Upper lobe of left lung (tissue), 6 donors: ENCODE measurements around the gene PRXL2A. TPM values are rescaled to one million over a fixed set of nuclear protein-coding genes. Genes with fewer than 3 reads are reported as not detected.

Source experiments
- ATAC-seq, 2 donors: fragments of 200-7000 bp; cut with Tn5 transposase; one replicate each; pipeline ENCODE4 v1.9.1; 2022; ENCODE audit warnings: mild to moderate bottlenecking in 2 of 2, moderate library complexity in 2 of 2; ENCODE audit not compliant: low FRiP score in 2 of 2
- DNase-seq, 2 donors: peaks; one replicate each; pipeline ENCODE4 v3.0.0-alpha.2; 2019 to 2020
- H3K27ac ChIP-seq, 4 donors: fragments of 200-600 bp; sonication (generic); one replicate each; pipeline ENCODE4 v1.5.1; 2016 to 2019
- H3K27me3 ChIP-seq, 4 donors: fragments of 200-600 bp; sonication (generic); one replicate each; pipeline ENCODE4 v1.5.1; 2017 to 2019
- H3K36me3 ChIP-seq, 4 donors: fragments of 200-600 bp; sonication (generic); one replicate each; pipeline ENCODE4 v1.5.1; 2016 to 2019
- H3K4me1 ChIP-seq, 4 donors: fragments of 200-600 bp; sonication (generic); one replicate each; pipeline ENCODE4 v1.5.1; 2018 to 2019
- H3K4me3 ChIP-seq, 4 donors: fragments of 200-600 bp; sonication (generic); one replicate each; pipeline ENCODE4 v1.5.1; 2017 to 2019; ENCODE audit warnings: mild to moderate bottlenecking in 2 of 4, moderate library complexity in 1 of 4
- H3K9me3 ChIP-seq, 4 donors: fragments of 200-600 bp; sonication (generic); one replicate each; pipeline ENCODE4 v1.5.1; 2018 to 2019
- EP300 ChIP-seq, 4 donors: sonication (generic); formaldehyde crosslinking; IDR thresholded peaks; one replicate each; pipeline ENCODE4 v1.5.1; 2017; ENCODE audit warnings: antibody characterized with exemption in 4 of 4, control low read depth in 2 of 4
- POLR2A ChIP-seq, 4 donors: fragments of 450-650 bp; IDR thresholded peaks; one replicate each; pipeline ENCODE4 v1.5.1; 2016 to 2017; ENCODE audit warnings: antibody characterized with exemption in 4 of 4, mild to moderate bottlenecking in 2 of 4
- POLR2AphosphoS5 ChIP-seq, 2 donors: sonication (generic); formaldehyde crosslinking; IDR thresholded peaks; one replicate each; pipeline ENCODE4 v1.5.1; 2017; ENCODE audit warnings: antibody characterized with exemption in 2 of 2
- WGBS, 2 donors: methylation state at CpG; one replicate each; pipeline ENCODE4 v1.1.5; 2017 to 2018; 5-methylcytosine and 5-hydroxymethylcytosine counted together
- total RNA-seq, 6 donors: library from RNA; depleted of rRNA in 4 of 6; stranded (reverse); fragments of >200 nt in 4 of 6; gene quantifications; one replicate each; pipeline versions ENCODE4 v1.1.0 to v1.2.1, GENCODE V29; 2016 to 2021
- TF ChIP-seq, protein P1 (sequence below), 6 experiments: fragments of 450-650 bp in 4 of 6; fragments of 200-600 bp in 2 of 6; sonication (generic) in 2 of 6; IDR thresholded peaks; one replicate each; pipeline ENCODE4 v1.5.1; 2016 to 2019; ENCODE audit warnings: antibody characterized with exemption in 6 of 6
- donor health status: DM: no; HTN: no; CAD: no; lungs with moderate emphysema.
- donor health status: DM: no; HTN: yes; CAD: no; lungs with severe emphysema.

The PRXL2A gene
- total RNA-seq, 6 donors from 2014 or later = 19.9 to 46.0 (median 33.2) TPM

DNA sequence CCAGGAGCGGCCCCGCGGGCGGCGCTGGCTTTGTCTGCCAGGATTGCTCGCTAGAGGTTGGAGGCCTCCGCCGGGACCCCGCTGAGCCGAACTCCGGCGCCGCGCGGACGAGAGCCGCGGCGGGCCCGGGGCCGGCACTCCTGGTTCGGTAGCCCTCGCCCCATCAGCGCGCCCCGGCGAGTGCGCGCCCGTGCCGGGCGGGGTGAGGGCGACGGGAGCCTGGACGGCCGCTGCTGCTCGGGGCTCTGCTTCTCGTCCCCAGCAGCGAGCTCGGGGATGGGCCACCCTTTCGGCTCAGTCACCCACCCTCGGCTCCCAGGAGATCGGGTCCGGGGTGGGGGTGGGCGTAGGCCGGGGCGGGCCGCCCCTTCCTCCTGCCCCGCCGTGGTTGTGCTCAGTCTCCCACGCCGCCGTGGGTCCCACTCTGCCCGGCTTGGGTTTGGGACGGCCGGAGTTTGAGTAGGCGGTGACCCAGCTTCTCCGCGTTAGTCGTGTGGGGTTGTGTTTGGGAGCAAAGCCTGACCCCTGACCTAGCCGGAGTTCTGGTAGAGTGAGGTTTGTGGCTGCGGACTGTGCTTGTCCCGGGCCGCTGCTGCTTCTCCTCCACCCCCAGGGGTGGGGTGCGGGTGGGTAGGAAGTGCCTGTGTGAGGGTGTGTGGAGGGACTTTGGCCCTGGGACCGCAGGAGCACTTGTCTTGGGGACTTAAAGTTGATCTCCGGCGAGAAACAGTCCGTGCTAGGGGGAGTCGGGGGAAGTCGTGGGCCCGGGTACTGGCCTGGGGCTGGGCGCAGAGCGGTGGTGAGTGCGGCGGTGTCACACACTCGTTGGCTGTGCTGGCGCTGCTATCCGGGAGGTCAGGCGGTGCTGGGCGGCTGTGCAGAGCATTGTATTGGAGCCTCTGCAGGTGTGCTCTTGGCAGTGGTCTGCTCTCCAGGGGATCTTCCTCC is 46.4 kb downstream of the PRXL2A start:
- ATAC-seq (peak; percentile 39 to 65), DNase-seq (peak; percentile 59 to 88)
- Histone ChIP-seq H3K4me3 (peak overlapping the region; percentile 87 to 98 (median 94)), H3K4me1 (peaks cover 51 to 61% (median 58%) of the 10 kb centered on the region in 4 donors), H3K27ac (peak overlapping the region; percentile 98 to 100 (median 99)), H3K27me3 (no peaks in the 10 kb centered on the region), H3K9me3 (no peaks in the 10 kb centered on the region), H3K36me3 (peaks cover 0 to 5% (median 0%) of the 10 kb centered on the region in 4 donors)
- 0 to 1% methylated on average over 40 to 43 of the region's 81 CpGs for WGBS, 2 donors
- no peak for TF ChIP-seq EP300 (IDR thresholded peaks at IDR 0.05)
- TF ChIP-seq, protein P1, sequence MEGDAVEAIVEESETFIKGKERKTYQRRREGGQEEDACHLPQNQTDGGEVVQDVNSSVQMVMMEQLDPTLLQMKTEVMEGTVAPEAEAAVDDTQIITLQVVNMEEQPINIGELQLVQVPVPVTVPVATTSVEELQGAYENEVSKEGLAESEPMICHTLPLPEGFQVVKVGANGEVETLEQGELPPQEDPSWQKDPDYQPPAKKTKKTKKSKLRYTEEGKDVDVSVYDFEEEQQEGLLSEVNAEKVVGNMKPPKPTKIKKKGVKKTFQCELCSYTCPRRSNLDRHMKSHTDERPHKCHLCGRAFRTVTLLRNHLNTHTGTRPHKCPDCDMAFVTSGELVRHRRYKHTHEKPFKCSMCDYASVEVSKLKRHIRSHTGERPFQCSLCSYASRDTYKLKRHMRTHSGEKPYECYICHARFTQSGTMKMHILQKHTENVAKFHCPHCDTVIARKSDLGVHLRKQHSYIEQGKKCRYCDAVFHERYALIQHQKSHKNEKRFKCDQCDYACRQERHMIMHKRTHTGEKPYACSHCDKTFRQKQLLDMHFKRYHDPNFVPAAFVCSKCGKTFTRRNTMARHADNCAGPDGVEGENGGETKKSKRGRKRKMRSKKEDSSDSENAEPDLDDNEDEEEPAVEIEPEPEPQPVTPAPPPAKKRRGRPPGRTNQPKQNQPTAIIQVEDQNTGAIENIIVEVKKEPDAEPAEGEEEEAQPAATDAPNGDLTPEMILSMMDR (IDR thresholded peaks at IDR 0.05) = peak in 1 of 6 experiments; percentile 17
- peak in 2 of 4 donors; percentile 24 to 40 for TF ChIP-seq POLR2A (IDR thresholded peaks at IDR 0.05)
- TF ChIP-seq POLR2AphosphoS5 (IDR thresholded peaks at IDR 0.05) = peak in 1 of 2 donors; percentile 8

DNA sequence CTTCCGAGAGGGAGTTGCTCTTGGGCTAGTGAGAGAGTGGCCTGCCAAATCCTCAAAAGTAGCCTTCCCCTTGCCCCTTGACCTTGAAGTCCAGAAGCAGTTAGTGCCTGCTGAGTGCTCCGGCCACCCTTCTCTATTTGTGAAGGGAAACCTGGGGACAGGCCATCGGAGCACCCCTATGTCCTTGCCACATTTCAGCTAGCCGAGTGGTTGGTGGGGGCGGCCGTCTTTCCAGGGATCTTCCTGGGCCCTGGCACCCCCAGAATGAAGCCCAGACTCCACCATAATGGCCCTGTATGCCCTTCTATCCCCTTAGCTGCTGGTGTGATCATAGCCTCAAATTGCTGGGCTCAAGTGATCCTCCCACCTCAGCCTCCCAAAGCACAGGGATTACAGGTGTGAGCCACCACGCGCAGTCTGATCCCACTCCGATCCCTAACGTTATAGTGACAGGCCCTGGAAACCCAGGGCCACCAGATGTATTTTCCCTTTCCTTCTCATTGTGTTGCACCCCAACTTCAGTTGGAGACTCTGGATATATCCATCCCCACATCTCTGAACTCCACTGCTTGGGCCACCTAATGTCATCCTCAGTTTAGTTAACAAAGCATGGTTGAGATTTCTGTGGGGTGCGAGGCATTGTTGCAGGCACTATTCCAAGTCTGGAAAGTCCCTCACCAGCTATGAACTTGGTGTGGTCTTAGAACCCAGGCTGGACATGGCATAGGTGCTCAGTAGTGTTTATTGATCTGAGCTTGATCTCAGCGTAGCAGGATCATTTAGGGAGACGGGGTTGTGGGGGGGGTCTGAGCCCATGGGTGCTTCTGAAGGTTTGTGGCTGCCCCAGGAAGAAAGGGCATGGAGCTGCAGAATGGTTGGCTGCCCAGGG is 47.4 kb downstream of the PRXL2A start:
- DNase-seq (no peak), ATAC-seq (no peak)
- Histone ChIP-seq H3K36me3 (peaks cover 0 to 5% (median 0%) of the 10 kb centered on the region in 4 donors), H3K27me3 (no peaks in the 10 kb centered on the region), H3K9me3 (no peaks in the 10 kb centered on the region), H3K4me1 (peaks cover 60 to 67% (median 65%) of the 10 kb centered on the region in 4 donors), H3K27ac (peak overlapping the region; percentile 98 to 100 (median 99)), H3K4me3 (peak overlapping the region; percentile 87 to 98 (median 94))
- WGBS, 2 donors = 45% methylated on average over 7 to 13 of the region's 13 CpGs
- TF ChIP-seq, protein P1 (IDR thresholded peaks at IDR 0.05) = no peak
- no peak for TF ChIP-seq POLR2A (IDR thresholded peaks at IDR 0.05)
- TF ChIP-seq POLR2AphosphoS5 (IDR thresholded peaks at IDR 0.05) = peak in 1 of 2 donors; percentile 4
- TF ChIP-seq EP300 (IDR thresholded peaks at IDR 0.05) = no peak

DNA sequence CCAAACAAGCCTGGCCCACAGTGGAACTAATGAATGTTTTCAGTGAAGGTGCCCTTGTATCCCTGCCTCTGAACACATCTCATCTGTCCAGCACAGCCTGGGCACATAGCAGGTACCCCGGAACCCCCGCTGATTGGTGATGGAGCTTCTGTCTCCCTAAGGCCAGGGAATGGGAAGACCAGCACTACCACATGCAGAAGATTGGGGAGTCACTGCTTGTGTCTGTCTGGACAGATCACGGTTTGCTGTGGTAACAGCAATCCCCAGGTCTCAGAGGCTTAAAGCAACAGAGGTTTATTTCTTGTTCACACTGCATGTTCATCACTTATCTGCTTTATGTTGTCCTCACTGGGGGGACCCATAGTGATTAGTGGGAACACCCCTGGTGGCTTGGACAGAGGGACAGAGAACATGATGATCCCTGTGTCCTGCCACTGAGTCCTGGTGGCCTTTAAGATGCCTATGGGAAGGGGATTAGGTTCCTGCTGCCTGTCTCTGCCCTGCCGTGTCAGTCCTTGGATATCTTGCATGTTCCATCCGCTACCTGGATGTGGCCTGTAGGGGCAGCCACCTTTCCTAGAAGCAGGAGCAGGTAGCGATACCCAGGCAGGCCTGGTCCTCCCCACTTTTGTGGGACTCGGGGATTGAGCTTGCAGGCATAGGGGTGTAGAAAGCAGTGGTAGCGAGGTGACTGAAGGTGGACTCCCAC is 49.4 kb downstream of the PRXL2A start:
- no peak for ATAC-seq

DNA sequence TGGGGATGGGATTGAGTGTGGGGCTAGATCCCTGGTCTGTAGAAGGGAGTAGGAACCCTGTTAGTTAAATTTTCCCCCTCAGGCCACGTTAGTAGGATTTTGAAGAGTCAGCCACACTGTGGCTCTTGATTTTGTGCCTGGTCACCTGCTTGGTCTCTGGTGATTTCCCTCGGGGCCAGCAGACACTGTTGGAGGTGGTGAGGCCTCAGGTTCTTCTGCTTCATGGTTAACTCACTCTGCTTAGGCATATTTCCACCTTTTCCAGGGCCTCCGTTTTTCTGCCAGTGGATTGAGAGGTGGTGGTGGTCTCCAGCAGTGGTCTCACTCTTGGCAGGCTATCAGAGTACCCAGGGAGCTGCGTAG is 49.9 kb downstream of the PRXL2A start:
- peak overlapping the region; percentile 98 to 100 (median 99) for H3K27ac ChIP-seq
- H3K9me3 ChIP-seq = no peaks in the 10 kb centered on the region
- DNase-seq (no peak), ATAC-seq (no peak)
- peaks cover 77 to 83% (median 82%) of the 10 kb centered on the region in 4 donors for H3K4me1 ChIP-seq
- 39 to 56% methylated on average over 4 of the region's 4 CpGs for WGBS, 2 donors
- peak overlapping the region in 2 of 4 donors; percentile 34 to 87 for H3K4me3 ChIP-seq
- TF ChIP-seq, protein P1 (IDR thresholded peaks at IDR 0.05) = no peak
- TF ChIP-seq POLR2A (IDR thresholded peaks at IDR 0.05) = no peak
- no peak for TF ChIP-seq POLR2AphosphoS5 (IDR thresholded peaks at IDR 0.05)
- no peak for TF ChIP-seq EP300 (IDR thresholded peaks at IDR 0.05)
- H3K36me3 ChIP-seq = peaks cover 0 to 5% (median 0%) of the 10 kb centered on the region in 4 donors
- no peaks in the 10 kb centered on the region for H3K27me3 ChIP-seq

More for the DNA sequence above, 49.4 kb downstream of the PRXL2A start:
- Histone ChIP-seq H3K9me3 (no peaks in the 10 kb centered on the region), H3K36me3 (peaks cover 0 to 5% (median 0%) of the 10 kb centered on the region in 4 donors), H3K4me3 (peak overlapping the region in 2 of 4 donors; percentile 34 to 87), H3K27me3 (no peaks in the 10 kb centered on the region), H3K4me1 (peaks cover 77 to 83% (median 81%) of the 10 kb centered on the region in 4 donors), H3K27ac (peak overlapping the region; percentile 98 to 100 (median 99))
- TF ChIP-seq, protein P1 (IDR thresholded peaks at IDR 0.05) = no peak
- TF ChIP-seq POLR2A (IDR thresholded peaks at IDR 0.05) (no peak), POLR2AphosphoS5 (IDR thresholded peaks at IDR 0.05) (no peak), EP300 (IDR thresholded peaks at IDR 0.05) (no peak)
- 76 to 84% methylated on average over 6 to 8 of the region's 8 CpGs for WGBS, 2 donors
- DNase-seq = no peak
